OCI-LY1 (cell line): ENCODE results near the gene KLF7.

Experiments used
- H2AFZ ChIP-seq: fragments of 200-600 bp; sonication (generic), shearing (Covaris generic); 2 replicates; pipeline ENCODE4 v1.6.0; 2014; ENCODE audit warnings: antibody characterized with exemption, mild to moderate bottlenecking, low read length
- H3F3A ChIP-seq: fragments of 200-600 bp; sonication (generic), shearing (Covaris generic); 2 replicates; pipeline ENCODE4 v1.6.0; 2014; ENCODE audit warnings: mild to moderate bottlenecking, antibody characterized with exemption, low read length, moderate library complexity; ENCODE audit not compliant: insufficient read depth
- H3K27ac ChIP-seq: fragments of 200-600 bp; sonication (generic); 2 replicates; pipeline ENCODE4 v1.5.1; 2014; ENCODE audit warnings: low read length, mixed run types, mild to moderate bottlenecking, low read depth; ENCODE audit not compliant: poor library complexity, severe bottlenecking
- H3K27me3 ChIP-seq: fragments of 200-600 bp; sonication (generic); 2 replicates; pipeline ENCODE4 v1.6.0; 2014; ENCODE audit warnings: antibody characterized with exemption, mild to moderate bottlenecking, low read length, moderate library complexity; ENCODE audit not compliant: insufficient read depth
- H3K36me3 ChIP-seq: fragments of 200-600 bp; sonication (generic); 2 replicates; pipeline ENCODE4 v1.6.1; 2014; ENCODE audit warnings: mild to moderate bottlenecking, antibody characterized with exemption, low read length, moderate library complexity, mixed read lengths; ENCODE audit not compliant: insufficient read depth
- H3K4me1 ChIP-seq: fragments of 200-600 bp; sonication (generic); 2 replicates; pipeline ENCODE4 v1.5.1; 2014; ENCODE audit warnings: mild to moderate bottlenecking, low read length, moderate library complexity; ENCODE audit not compliant: insufficient read depth, severe bottlenecking
- H3K4me2 ChIP-seq: fragments of 200-600 bp; sonication (generic), shearing (Covaris generic); 2 replicates; pipeline ENCODE4 v1.6.1; 2014; ENCODE audit warnings: low read length
- H3K4me3 ChIP-seq: fragments of 200-600 bp; sonication (generic); 2 replicates; pipeline ENCODE4 v1.5.1; 2014; ENCODE audit warnings: low read length, low read depth, mild to moderate bottlenecking, mixed read lengths; ENCODE audit not compliant: poor library complexity, severe bottlenecking
- H3K79me2 ChIP-seq: fragments of 200-600 bp; shearing (Covaris generic); 2 replicates; pipeline ENCODE4 v1.6.1; 2016; ENCODE audit warnings: mixed run types, low read length, mixed read lengths; ENCODE audit not compliant: insufficient read depth
- H3K9ac ChIP-seq: fragments of 200-600 bp; sonication (generic), shearing (Covaris generic); 2 replicates; pipeline ENCODE4 v1.6.1; 2014; ENCODE audit warnings: mild to moderate bottlenecking, low read length, mixed read lengths
- H3K9me2 ChIP-seq: fragments of 200-600 bp; sonication (generic), shearing (Covaris generic); 2 replicates; pipeline ENCODE4 v1.6.1; 2014; ENCODE audit warnings: low read depth, mild to moderate bottlenecking, low read length, mixed read lengths
- H3K9me3 ChIP-seq: fragments of 200-600 bp; shearing (Covaris generic); 2 replicates; pipeline ENCODE4 v1.6.1; 2014; ENCODE audit warnings: low read length, mixed read lengths
- H4K20me1 ChIP-seq: fragments of 200-600 bp; sonication (generic), shearing (Covaris generic); 2 replicates; pipeline ENCODE4 v1.6.0; 2016; ENCODE audit warnings: mild to moderate bottlenecking, low read length; ENCODE audit not compliant: insufficient read depth
- CTCF ChIP-seq: fragments of 200-600 bp; sonication (generic), shearing (Covaris generic); IDR thresholded peaks from 2 replicates; pipeline ENCODE4 v1.5.1; 2017; ENCODE audit warnings: mild to moderate bottlenecking, antibody characterized with exemption, low read length, moderate library complexity, mixed read lengths
- EZH2 ChIP-seq: fragments of 200-600 bp; sonication (generic), shearing (Covaris generic); IDR thresholded peaks from 2 replicates; pipeline ENCODE4 v1.8.0; 2017; ENCODE audit warnings: borderline replicate concordance, mixed run types, mild to moderate bottlenecking, antibody characterized with exemption, low read length, moderate library complexity, mixed read lengths

Gene KLF7

GRCh38 chr2:207165121-207166038 is at the start of gene KLF7:
Gene KLF7, minus strand, starts transcription at chr2:207165948. Its CDS starts 380 bp downstream, at chr2:207165568.
- H3K9ac ChIP-seq: peak within 1 kb of the TSS; percentile 58; the same call in 1 of the 2 replicates
- peak within 1 kb of the TSS; percentile 68 for H3K4me3 ChIP-seq

GRCh38 chr2:207215308-207215707 is 49.6 kb upstream of the KLF7 start:
- Histone ChIP-seq H4K20me1 (no peaks in the 10 kb centered on the region), H3K4me2 (no peak overlapping the region), H3K4me3 (no peak overlapping the region), H3K36me3 (no peaks in the 10 kb centered on the region), H2AFZ (no peak overlapping the region), H3K9me3 (no peaks in the 10 kb centered on the region), H3K9ac (no peak overlapping the region), H3K9me2 (no peaks in the 10 kb centered on the region), H3K79me2 (no peaks in the 10 kb centered on the region), H3K27ac (no peak overlapping the region), H3F3A (no peaks in the 10 kb centered on the region), H3K4me1 (no peaks in the 10 kb centered on the region), H3K27me3 (no peaks in the 10 kb centered on the region)
- TF ChIP-seq EZH2 (no peak), CTCF (no peak)

More at GRCh38 chr2:207165121-207166038, at the start of gene KLF7:
- Histone ChIP-seq H3K27me3 (peaks cover 1% of the 10 kb centered on the region; the same call in 1 of the 2 replicates), H4K20me1 (no peaks in the 10 kb centered on the region), H3K27ac (no peak within 1 kb of the TSS), H3K4me2 (peak within 1 kb of the TSS; percentile 77), H3K79me2 (no peaks in the 10 kb centered on the region), H3K9me3 (no peaks in the 10 kb centered on the region), H3K9me2 (no peaks in the 10 kb centered on the region), H3K36me3 (no peaks in the 10 kb centered on the region), H3K4me1 (peaks cover 7% of the 10 kb centered on the region), H3F3A (no peaks in the 10 kb centered on the region), H2AFZ (no peak within 1 kb of the TSS)
- no peak for TF ChIP-seq CTCF
- TF ChIP-seq EZH2: no peak

- Histone ChIP-seq H3K9me2 (no peaks in the 10 kb centered on the region), H3F3A (no peaks in the 10 kb centered on the region), H2AFZ (no peak overlapping the region), H3K9me3 (no peaks in the 10 kb centered on the region), H3K27me3 (no peaks in the 10 kb centered on the region), H3K27ac (no peak overlapping the region), H3K79me2 (no peaks in the 10 kb centered on the region), H3K4me1 (no peaks in the 10 kb centered on the region), H3K9ac (no peak overlapping the region), H3K4me3 (no peak overlapping the region), H4K20me1 (no peaks in the 10 kb centered on the region), H3K4me2 (no peak overlapping the region), H3K36me3 (no peaks in the 10 kb centered on the region)
- TF ChIP-seq EZH2 (no peak), CTCF (no peak)
Measured at GRCh38 chr2:207214446-207214845, 48.7 kb upstream of the KLF7 start.
